Measurements from ENCODE around the gene RASGRP3.

RASGRP3 gene

GRCh38 chr2:33541243-33541642 lies 64.8 kb downstream of the RASGRP3 start:
- TF ChIP-seq POLR2AphosphoS5 (IDR thresholded peaks at IDR 0.05; ENCODE audit: low read depth) (no peak), SPI1 (IDR thresholded peaks at IDR 0.05; ENCODE audit: borderline replicate concordance, low read depth) (no peak), CTCF (IDR thresholded peaks at IDR 0.05; ENCODE audit: insufficient read depth, low read length) (no peak), GABPA (IDR thresholded peaks at IDR 0.05; ENCODE audit: low read depth) (no peak), REST (IDR thresholded peaks at IDR 0.05; ENCODE audit: insufficient replicate concordance, low read depth) (no peak)
- Histone ChIP-seq H3K27me3 (ENCODE audit: insufficient read depth, poor library complexity, severe bottlenecking) (no peaks in the 10 kb centered on the region), H3K4me3 (replicated peaks; ENCODE audit: insufficient read depth, low read length) (no peak overlapping the region), H3K27ac (replicated peaks) (no peak overlapping the region)
- DNase-seq (ENCODE audit: low read depth in 1 of 2, low spot score in 1 of 2), result no peak

- H3K27me3 ChIP-seq (ENCODE audit: insufficient read depth, poor library complexity, severe bottlenecking), result no peaks in the 10 kb centered on the region
- TF ChIP-seq GABPA (IDR thresholded peaks at IDR 0.05; ENCODE audit: low read depth), result no peak
- no peak for TF ChIP-seq CTCF (IDR thresholded peaks at IDR 0.05; ENCODE audit: insufficient read depth, low read length)
- TF ChIP-seq SPI1 (IDR thresholded peaks at IDR 0.05; ENCODE audit: borderline replicate concordance, low read depth), result no peak
- TF ChIP-seq POLR2AphosphoS5 (IDR thresholded peaks at IDR 0.05; ENCODE audit: low read depth), result no peak
- no peak for TF ChIP-seq REST (IDR thresholded peaks at IDR 0.05; ENCODE audit: insufficient replicate concordance, low read depth)
- no peak overlapping the region for H3K4me3 ChIP-seq (replicated peaks; ENCODE audit: insufficient read depth, low read length)
- H3K27ac ChIP-seq (replicated peaks), result no peak overlapping the region
- DNase-seq (ENCODE audit: low read depth in 1 of 2, low spot score in 1 of 2), result no peak
These were observed 73.8 kb downstream of the RASGRP3 start for GRCh38 chr2:33550206-33550605.

- no peaks in the 10 kb centered on the region for H3K27me3 ChIP-seq (ENCODE audit: insufficient read depth, poor library complexity, severe bottlenecking)
- no peak for TF ChIP-seq SPI1 (IDR thresholded peaks at IDR 0.05; ENCODE audit: borderline replicate concordance, low read depth)
- no peak for TF ChIP-seq POLR2AphosphoS5 (IDR thresholded peaks at IDR 0.05; ENCODE audit: low read depth)
- TF ChIP-seq REST (IDR thresholded peaks at IDR 0.05; ENCODE audit: insufficient replicate concordance, low read depth), result no peak
- TF ChIP-seq GABPA (IDR thresholded peaks at IDR 0.05; ENCODE audit: low read depth), result no peak
- no peak for TF ChIP-seq CTCF (IDR thresholded peaks at IDR 0.05; ENCODE audit: insufficient read depth, low read length)
- DNase-seq (ENCODE audit: low read depth in 1 of 2, low spot score in 1 of 2), result peak in 1 of 2 experiments; percentile 15
- no peak overlapping the region for H3K27ac ChIP-seq (replicated peaks)
- H3K4me3 ChIP-seq (replicated peaks; ENCODE audit: insufficient read depth, low read length), result no peak overlapping the region
These were observed 76.5 kb downstream of the RASGRP3 start for GRCh38 chr2:33552758-33553461.
